Heart left ventricle (tissue), 13 donors: ENCODE data around the gene LCE1D.

Source experiments
- POLR2A ChIP-seq, 2 donors: fragments of 450-650 bp; IDR thresholded peaks; one replicate each; pipeline ENCODE4 v1.6.1; 2017; ENCODE audit warnings: antibody characterized with exemption in 2 of 2, mild to moderate bottlenecking in 2 of 2, moderate library complexity in 2 of 2
- TF ChIP-seq, protein P1 (sequence below), 12 donors: fragments of 200-600 bp; sonication (generic) in 4 of 12; IDR thresholded peaks; one replicate each; pipeline versions ENCODE4 v1.5.0 to v1.8.0; 2018 to 2022; ENCODE audit warnings: antibody characterized with exemption in 12 of 12, mild to moderate bottlenecking in 5 of 12
- donor health status: ischemic (EF 13 %, LVEDD 7.1; RV severe dilation, severe dysfunction).
- donor health status: DM: no; HTN: yes; CAD: no.
- donor health status: DM: no; HTN: no; CAD: no.
- donor health status: ischemic (EF 25% LVEDD 6.9; RV normal size, moderate dysfunction).
- donor health status: ischemic (EF 25% LVEDD 5.7; RV mildly dilated, moderate dysfunction).
- donor health status: ischemic (EF 35%, LVEDD 5.7; RV mildly dilated, moderate dysfunction).
- donor health status: nonischemic (EF 11% LVEDD 7.7; RV severe dilation, severe dysfunction).
- donor health status: DM: yes; HTN: yes; CAD: no.
- donor health status: PGD.
- donor health status: ischemic (EF 29% LVEDD 5.4; RV normal size, mild dysfunction).
- donor health status: nonischemic (EF 23%, LVEDD 6.1; RV moderate dilation, normal function).

- TF ChIP-seq, protein P1, sequence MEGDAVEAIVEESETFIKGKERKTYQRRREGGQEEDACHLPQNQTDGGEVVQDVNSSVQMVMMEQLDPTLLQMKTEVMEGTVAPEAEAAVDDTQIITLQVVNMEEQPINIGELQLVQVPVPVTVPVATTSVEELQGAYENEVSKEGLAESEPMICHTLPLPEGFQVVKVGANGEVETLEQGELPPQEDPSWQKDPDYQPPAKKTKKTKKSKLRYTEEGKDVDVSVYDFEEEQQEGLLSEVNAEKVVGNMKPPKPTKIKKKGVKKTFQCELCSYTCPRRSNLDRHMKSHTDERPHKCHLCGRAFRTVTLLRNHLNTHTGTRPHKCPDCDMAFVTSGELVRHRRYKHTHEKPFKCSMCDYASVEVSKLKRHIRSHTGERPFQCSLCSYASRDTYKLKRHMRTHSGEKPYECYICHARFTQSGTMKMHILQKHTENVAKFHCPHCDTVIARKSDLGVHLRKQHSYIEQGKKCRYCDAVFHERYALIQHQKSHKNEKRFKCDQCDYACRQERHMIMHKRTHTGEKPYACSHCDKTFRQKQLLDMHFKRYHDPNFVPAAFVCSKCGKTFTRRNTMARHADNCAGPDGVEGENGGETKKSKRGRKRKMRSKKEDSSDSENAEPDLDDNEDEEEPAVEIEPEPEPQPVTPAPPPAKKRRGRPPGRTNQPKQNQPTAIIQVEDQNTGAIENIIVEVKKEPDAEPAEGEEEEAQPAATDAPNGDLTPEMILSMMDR (IDR thresholded peaks at IDR 0.05), result no peak
- TF ChIP-seq POLR2A (IDR thresholded peaks at IDR 0.05), result no peak
These were observed 10.1 kb downstream of the LCE1D start, which contains the start of gene LCE1C for GRCh38 chr1:152806576-152806975.
